Stimulated activated CD4-positive, alpha-beta T cell treated with anti-CD3 and anti-CD28 coated beads, TNF-alpha, amount 100 ng/mL, for 48 hours (primary cell): Measurements from ENCODE around the gene SDC3.

Experiments
- DNase-seq, 3 donors: peaks; one replicate each; pipeline ENCODE4 v3.0.0-alpha.2; 2020; ENCODE audit warnings: low read depth in 3 of 3

Gene SDC3

DNA sequence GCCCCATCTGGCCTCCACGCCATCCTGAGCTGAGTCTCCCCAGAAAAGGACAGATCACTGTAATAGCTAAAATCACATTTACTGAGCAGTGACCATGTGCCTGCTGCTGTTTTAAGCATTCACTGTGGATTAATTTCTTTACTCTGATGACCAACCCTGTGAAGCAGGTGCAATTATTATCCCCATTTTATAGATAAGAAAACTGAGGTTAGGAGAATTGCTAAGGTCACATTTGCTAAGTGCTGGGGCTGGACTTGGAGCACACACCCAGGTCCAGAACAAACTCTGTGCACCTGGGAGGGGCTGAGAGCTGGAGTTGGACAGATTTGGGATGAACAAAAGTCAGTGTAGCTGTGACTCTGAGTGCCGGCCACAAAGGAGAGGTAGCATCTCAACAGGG lies 58.0 kb downstream of the SDC3 start:
- no peak for DNase-seq

DNA sequence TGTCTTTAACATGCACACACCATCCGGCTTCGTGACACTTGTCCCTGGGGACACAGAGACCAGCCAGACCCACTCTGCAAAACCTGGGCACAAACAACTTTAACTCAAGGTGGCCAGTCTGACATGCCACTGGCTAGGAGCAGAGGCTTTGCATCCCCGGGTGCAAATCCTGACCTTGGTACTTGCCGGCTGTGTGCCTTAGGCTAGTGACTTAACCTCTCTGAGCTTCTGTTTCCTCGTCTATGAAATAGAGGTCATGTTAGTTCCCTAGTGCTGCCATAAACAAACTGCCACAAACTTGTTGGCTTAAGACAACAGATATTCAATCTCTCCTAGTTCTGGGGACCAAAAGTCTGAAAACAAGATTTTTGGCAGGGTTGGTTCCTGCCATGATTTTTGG lies 60.4 kb downstream of the SDC3 start:
- DNase-seq: no peak

- DNase-seq: no peak
Measured at GRCh38 chr1:30847358-30847972, 61.1 kb downstream of the SDC3 start.

DNA sequence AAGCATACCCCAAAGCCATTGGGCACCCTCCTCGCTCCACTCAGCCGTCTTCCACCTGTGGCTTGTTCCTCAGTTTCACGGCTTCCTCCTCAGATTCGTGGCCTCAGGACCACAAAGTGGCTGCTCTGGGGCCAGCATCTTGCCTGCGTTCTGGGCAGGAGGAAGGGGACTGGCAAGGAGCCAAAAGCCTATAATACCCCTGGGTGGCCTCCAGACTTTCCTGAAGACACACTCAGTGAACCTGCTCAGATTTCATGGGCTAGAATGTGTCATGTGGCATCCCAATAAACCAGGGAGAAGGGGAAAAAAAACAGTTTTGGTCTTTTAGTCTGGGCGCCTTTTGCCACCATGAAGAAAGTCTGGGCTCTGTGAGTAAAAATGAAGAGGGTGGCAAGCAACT lies 62.0 kb downstream of the SDC3 start:
- no peak for DNase-seq

- no peak for DNase-seq
Measured at GRCh38 chr1:30845904-30846290, 62.7 kb downstream of the SDC3 start.

DNA sequence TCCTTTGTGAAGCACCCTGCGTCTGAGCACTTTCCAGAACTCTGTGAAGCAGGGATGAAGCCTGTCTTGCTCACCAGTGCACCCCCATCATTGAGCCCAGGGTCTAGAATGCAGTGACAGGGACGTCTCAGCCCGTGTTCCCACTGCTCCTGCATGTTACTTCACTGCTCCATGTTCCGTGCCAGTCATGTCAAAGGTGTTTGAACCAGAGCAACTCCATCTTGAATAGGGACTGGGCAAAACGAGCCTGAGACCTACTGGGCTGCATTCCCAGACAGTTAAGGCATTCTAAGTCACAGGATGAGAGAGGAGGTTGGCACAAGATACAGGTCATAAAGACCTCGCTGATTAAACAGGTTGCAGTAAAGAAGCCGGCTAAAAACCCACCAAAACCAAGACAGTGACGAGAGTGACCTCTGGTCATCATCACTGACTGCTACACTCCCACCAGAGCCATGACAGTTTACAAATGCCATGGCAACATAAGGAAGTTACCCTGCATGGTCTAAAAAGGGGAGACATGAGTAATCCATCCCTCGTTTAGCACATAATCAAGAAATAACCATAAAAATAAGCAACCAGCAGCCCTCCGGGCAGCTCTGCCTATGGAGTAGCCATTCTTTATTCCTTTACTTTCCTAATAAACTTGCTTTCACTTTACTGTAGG lies 63.2 kb downstream of the SDC3 start:
- no peak for DNase-seq

- DNase-seq: no peak
Measured at GRCh38 chr1:30844631-30845030, 63.9 kb downstream of the SDC3 start.

DNA sequence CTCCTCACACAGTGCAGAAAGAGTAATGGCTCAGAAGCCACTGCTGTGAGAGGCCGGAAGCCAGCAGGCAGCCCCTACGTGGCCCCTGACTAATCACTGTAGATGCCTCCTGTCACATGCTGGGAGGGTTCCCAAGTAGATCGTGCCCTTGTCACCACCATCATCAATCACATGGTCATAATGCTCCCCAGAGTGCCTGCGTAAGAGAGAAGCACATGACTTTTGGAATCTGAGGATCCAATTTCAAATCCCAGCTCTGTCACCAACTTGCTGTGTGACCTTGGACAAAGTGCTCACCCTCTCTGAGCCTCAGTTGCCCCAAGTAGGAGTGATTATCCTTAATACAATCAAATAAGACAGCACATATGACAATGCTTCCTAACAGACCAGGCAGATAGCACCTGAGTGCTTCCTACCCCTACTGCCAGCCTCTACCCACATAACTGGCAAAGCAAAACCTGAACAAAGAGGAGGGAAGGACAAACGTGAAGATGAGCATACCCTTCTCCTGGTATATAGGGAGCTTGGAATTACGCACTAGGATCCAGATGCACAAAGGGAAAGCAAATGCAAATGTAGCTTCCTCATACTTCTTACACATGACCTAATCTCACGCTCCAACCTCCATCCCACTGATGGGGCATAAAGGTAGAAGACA lies 65.7 kb downstream of the SDC3 start:
- DNase-seq: no peak

GRCh38 chr1:30840904-30841598 lies 67.5 kb downstream of the SDC3 start:
- DNase-seq: no peak

GRCh38 chr1:30839827-30840359 lies 68.7 kb downstream of the SDC3 start:
- no peak for DNase-seq

- no peak for DNase-seq
Measured at GRCh38 chr1:30838996-30839395, 69.6 kb downstream of the SDC3 start.

GRCh38 chr1:30837653-30838052 lies 70.9 kb downstream of the SDC3 start:
- DNase-seq: no peak

DNA sequence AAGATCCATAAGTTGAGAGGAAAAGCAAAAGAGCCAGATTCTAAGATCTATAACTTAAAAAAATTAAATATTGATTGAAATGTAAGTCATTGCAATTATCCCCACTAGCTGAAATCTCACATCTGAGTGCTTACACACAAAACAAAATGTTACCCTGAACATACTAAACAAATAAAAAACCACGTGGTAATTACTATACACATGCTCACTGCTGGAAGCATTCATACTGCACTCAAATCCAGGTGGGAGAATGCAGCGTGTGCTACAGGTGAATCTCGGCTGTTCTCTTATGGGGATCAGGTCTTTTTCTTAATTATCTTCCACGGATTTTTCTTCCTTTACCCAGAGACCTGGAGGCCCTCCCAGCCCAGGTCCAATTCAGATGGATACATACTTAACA lies 74.3 kb downstream of the SDC3 start:
- no peak for DNase-seq

DNA sequence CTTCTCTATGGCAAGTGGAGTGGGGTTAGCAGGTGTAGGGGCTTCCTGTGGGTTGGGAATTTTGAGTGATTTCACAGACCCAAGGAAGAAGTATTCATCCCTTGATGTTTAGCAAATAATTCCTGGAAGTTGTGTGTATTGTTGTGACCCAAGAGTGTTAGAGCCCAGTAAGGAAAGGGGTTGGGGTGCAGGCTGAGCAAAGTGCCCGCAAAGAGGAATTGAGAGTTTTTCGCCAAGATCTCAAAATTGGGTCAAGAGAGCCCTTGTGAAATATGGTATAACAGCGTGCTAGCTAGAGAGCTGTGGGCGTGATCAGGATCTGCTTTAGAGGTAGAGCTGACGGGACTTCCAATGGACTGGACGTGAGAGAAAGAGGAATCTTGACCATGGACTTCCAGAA lies 78.0 kb downstream of the SDC3 start:
- no peak for DNase-seq

DNA sequence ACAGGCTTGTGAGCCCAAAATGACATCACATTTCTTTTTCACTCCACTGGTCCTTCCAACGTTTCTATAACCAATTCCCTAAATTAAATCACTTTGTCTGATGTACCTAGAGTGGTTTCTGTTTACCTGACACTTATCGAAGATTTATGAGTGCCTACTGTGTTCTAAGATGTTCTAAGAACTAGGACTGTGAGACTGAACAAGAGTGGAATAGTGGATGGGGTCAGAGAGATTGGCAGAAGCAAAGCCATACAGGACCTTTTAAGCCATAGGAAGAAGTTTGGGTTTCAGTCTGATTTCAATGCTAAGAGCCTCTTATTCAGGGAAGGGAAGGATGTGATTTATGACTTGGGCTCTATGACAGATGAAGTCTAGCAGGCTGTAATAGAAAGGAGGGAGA lies 78.7 kb downstream of the SDC3 start:
- DNase-seq: no peak

- no peak for DNase-seq
Measured at GRCh38 chr1:30824736-30825429, 83.7 kb downstream of the SDC3 start.

GRCh38 chr1:30823969-30824735 lies 84.4 kb downstream of the SDC3 start:
- peak; percentile 43 to 47 (median 44) for DNase-seq

DNA sequence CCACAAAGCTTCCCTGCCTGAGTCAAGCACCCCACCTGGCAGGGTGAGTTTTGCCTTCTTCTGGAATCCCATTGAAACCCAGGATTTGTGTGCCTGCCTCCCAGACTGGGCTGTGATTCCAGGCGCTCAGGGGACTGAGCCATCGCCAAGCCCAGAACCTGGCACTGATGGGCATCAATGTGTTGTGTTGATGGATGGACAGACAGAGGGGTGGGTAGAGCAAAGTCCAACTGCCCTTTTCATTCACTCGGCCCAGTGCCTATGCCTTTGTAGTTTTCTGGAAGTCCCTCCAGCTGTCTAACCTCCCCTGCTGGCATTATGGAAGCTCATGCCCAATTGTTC lies 85.0 kb downstream of the SDC3 start:
- DNase-seq: no peak

- DNase-seq: no peak
Measured at GRCh38 chr1:30822966-30823581, 85.5 kb downstream of the SDC3 start.

DNA sequence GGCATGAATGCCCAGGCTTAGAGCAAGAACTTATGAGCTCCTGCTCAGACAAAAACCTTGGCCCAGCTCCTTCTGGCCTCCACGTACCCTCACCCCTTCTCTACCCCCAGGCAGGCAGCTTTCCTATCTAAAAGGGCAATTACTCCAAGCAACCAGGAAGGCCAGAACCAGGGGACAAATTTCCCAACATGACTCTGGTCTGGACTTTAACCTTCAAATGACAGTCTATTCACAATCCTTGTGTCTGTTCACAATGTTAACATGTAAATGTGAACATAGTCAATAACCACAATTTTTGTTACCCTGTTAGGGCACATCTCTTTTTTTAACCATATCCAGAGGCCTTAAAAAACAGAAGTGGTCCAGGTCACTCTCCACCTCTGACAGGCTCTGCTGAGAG lies 86.6 kb downstream of the SDC3 start:
- no peak for DNase-seq

DNA sequence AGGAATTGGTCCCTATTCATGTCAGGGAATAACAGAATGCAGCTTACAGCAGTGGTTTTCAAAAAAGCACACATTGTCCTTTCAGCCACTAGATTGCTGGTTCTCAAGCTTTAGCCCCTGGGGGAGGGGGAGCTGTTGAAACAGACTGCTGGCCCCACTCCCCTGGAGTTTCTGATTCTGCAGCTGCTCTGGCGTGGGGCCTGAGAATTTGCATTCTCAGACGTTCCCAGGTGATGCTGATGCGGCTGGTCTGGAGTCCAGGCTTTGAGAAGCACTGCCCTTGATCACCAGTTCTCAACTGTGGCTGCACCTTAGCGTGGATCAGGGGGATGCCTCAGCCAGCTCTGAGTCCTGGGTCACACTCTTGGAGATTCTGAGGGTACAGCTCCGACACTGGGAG lies 88.3 kb downstream of the SDC3 start:
- no peak for DNase-seq
